ENCODE measurements around the gene ANO1. TPM values are rescaled to one million over a fixed set of nuclear protein-coding genes. Genes with fewer than 3 reads are reported as not detected.

Gene ANO1
- total RNA-seq, 2 experiments from 2014 or later: not detected

- Histone ChIP-seq H3K4me3 (ENCODE audit: low read length) (no peak overlapping the region), H3K9me3 (ENCODE audit: control insufficient read depth in 1 of 2, insufficient read depth in 1 of 2, low read length in 2 of 2) (peaks cover 0 to 15% of the 10 kb centered on the region in 2 experiments), H3K36me3 (ENCODE audit: insufficient read depth, low read length) (no peaks in the 10 kb centered on the region), H3K4me1 (ENCODE audit: insufficient read depth, low read length) (no peaks in the 10 kb centered on the region), H3K27ac (ENCODE audit: low read depth in 1 of 2, low read length in 2 of 2) (no peak overlapping the region), H3K27me3 (ENCODE audit: control insufficient read depth in 1 of 2, insufficient read depth in 2 of 2, low read length in 2 of 2) (peaks cover 5 to 8% of the 10 kb centered on the region in 2 experiments)
- CTCF ChIA-PET: no interaction called here
- Mint-ChIP-seq H3K4me3 (no peak overlapping the region), H3K27me3 (peaks cover 7% of the 10 kb centered on the region), H3K4me1 (ENCODE audit: low read depth) (no peaks in the 10 kb centered on the region), H3K36me3 (ENCODE audit: low read depth) (no peaks in the 10 kb centered on the region), H3K27ac (no peak overlapping the region), H3K9me3 (no peaks in the 10 kb centered on the region)
- TF ChIP-seq, protein P1, sequence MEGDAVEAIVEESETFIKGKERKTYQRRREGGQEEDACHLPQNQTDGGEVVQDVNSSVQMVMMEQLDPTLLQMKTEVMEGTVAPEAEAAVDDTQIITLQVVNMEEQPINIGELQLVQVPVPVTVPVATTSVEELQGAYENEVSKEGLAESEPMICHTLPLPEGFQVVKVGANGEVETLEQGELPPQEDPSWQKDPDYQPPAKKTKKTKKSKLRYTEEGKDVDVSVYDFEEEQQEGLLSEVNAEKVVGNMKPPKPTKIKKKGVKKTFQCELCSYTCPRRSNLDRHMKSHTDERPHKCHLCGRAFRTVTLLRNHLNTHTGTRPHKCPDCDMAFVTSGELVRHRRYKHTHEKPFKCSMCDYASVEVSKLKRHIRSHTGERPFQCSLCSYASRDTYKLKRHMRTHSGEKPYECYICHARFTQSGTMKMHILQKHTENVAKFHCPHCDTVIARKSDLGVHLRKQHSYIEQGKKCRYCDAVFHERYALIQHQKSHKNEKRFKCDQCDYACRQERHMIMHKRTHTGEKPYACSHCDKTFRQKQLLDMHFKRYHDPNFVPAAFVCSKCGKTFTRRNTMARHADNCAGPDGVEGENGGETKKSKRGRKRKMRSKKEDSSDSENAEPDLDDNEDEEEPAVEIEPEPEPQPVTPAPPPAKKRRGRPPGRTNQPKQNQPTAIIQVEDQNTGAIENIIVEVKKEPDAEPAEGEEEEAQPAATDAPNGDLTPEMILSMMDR (IDR thresholded peaks at IDR 0.05): no peak
- ATAC-seq (ENCODE audit: poor library complexity) (no peak), DNase-seq (no peak)
- POLR2A ChIA-PET: no interaction called here
- intact Hi-C loops (cut with DNase I, micrococcal nuclease): no loop called here
These were observed 86.6 kb downstream of the ANO1 start for GRCh38 chr11:70164705-70165104.

GRCh38 chr11:70167120-70167519 lies 89.0 kb downstream of the ANO1 start:
- H3K27me3 Mint-ChIP-seq: peaks cover 7% of the 10 kb centered on the region
- H3K27ac Mint-ChIP-seq: no peak overlapping the region
- Histone ChIP-seq H3K4me1 (ENCODE audit: insufficient read depth, low read length) (no peaks in the 10 kb centered on the region), H3K27me3 (ENCODE audit: control insufficient read depth in 1 of 2, insufficient read depth in 2 of 2, low read length in 2 of 2) (peaks cover 5 to 8% of the 10 kb centered on the region in 2 experiments), H3K27ac (ENCODE audit: low read depth in 1 of 2, low read length in 2 of 2) (no peak overlapping the region), H3K4me3 (ENCODE audit: low read length) (no peak overlapping the region), H3K9me3 (ENCODE audit: control insufficient read depth in 1 of 2, insufficient read depth in 1 of 2, low read length in 2 of 2) (peaks cover 0 to 6% of the 10 kb centered on the region in 2 experiments), H3K36me3 (ENCODE audit: insufficient read depth, low read length) (no peaks in the 10 kb centered on the region)
- ATAC-seq (ENCODE audit: poor library complexity): no peak
- no peak overlapping the region for H3K4me3 Mint-ChIP-seq
- H3K4me1 Mint-ChIP-seq (ENCODE audit: low read depth): no peaks in the 10 kb centered on the region
- no peak for DNase-seq
- TF ChIP-seq, protein P1 (IDR thresholded peaks at IDR 0.05): no peak
- no peaks in the 10 kb centered on the region for H3K9me3 Mint-ChIP-seq
- intact Hi-C loops (cut with DNase I, micrococcal nuclease): no loop called here
- ChIA-PET POLR2A (no interaction called here), CTCF (no interaction called here)
- no peaks in the 10 kb centered on the region for H3K36me3 Mint-ChIP-seq (ENCODE audit: low read depth)

DNA sequence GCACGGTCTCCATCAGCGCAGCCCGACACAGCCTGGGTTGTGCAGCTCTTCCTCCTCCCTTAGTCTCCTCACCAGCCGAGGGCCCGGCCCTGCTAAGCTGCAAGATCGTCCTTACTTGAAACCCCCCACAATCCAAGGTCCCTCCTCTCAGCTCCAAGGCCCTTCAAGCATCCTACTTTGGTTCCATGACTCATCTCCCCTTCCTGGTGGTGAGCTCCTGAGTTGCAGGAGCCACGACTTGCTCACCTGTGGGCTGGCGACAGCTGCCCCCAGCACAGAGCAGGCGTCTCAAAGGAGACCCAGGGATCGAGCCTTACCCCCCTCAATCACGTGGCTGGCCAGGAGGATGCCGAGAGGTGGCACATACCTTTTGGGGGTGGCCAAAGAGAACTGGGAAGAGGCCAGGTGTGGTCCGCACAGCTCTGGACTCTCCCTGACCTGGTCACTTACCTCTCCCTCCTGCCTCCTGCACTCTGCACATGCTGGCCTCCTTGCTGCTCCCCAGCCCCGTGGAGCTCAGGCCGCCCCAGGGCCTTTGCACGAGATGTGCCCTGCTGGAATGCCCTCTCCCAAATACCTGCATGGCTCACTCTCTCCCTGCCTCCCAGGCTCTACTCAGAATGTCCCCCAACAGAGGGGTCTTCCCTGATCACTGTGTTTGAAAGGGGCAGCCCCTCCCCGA lies 89.7 kb downstream of the ANO1 start:
- intact Hi-C loops (cut with DNase I, micrococcal nuclease): no loop called here
- no peak for ATAC-seq (ENCODE audit: poor library complexity)

More for the DNA sequence above, 89.7 kb downstream of the ANO1 start:
- H3K27ac Mint-ChIP-seq: no peak overlapping the region
- peaks cover 5 to 8% of the 10 kb centered on the region in 2 experiments for H3K27me3 ChIP-seq (ENCODE audit: control insufficient read depth in 1 of 2, insufficient read depth in 2 of 2, low read length in 2 of 2)
- H3K4me1 ChIP-seq (ENCODE audit: insufficient read depth, low read length): no peaks in the 10 kb centered on the region
- no peak overlapping the region for H3K4me3 ChIP-seq (ENCODE audit: low read length)
- TF ChIP-seq, protein P1 (IDR thresholded peaks at IDR 0.05): no peak
- H3K9me3 Mint-ChIP-seq: no peaks in the 10 kb centered on the region
- ChIA-PET POLR2A (no interaction called here), CTCF (no interaction called here)
- H3K27ac ChIP-seq (ENCODE audit: low read depth in 1 of 2, low read length in 2 of 2): no peak overlapping the region
- H3K36me3 Mint-ChIP-seq (ENCODE audit: low read depth): no peaks in the 10 kb centered on the region
- H3K4me1 Mint-ChIP-seq (ENCODE audit: low read depth): no peaks in the 10 kb centered on the region
- H3K4me3 Mint-ChIP-seq: no peak overlapping the region
- peaks cover 0 to 6% of the 10 kb centered on the region in 2 experiments for H3K9me3 ChIP-seq (ENCODE audit: control insufficient read depth in 1 of 2, insufficient read depth in 1 of 2, low read length in 2 of 2)
- DNase-seq: no peak
- no peaks in the 10 kb centered on the region for H3K36me3 ChIP-seq (ENCODE audit: insufficient read depth, low read length)
- peaks cover 7% of the 10 kb centered on the region for H3K27me3 Mint-ChIP-seq

All from CD4-positive, alpha-beta T cell (primary cell).